GM13977 (cell line): ENCODE data around the gene HOXB9.

Experiments
- DNase-seq: peaks from one replicate; pipeline ENCODE4 v3.0.0; 2012; ENCODE audit warnings: low spot score
- in situ Hi-C: fragments of 300-500 bp; cut with MboI; formaldehyde crosslinking; loops from one replicate; pipeline ENCODE4 v1.12.0; 2022; ENCODE audit warnings: low sequenced_read_pairs, low pct_unique_long_range_greater_than_20kb, mixed read lengths, inconsistent platforms; ENCODE audit not compliant: unreplicated experiment
- TF ChIP-seq, protein P1 (sequence below): IDR thresholded peaks from 2 replicates; pipeline ENCODE4 v1.5.1; 2012; ENCODE audit warnings: mild to moderate bottlenecking, control low read depth; ENCODE audit not compliant: insufficient read depth; ENCODE audit errors: extremely low read depth, missing control alignments

Gene HOXB9

DNA sequence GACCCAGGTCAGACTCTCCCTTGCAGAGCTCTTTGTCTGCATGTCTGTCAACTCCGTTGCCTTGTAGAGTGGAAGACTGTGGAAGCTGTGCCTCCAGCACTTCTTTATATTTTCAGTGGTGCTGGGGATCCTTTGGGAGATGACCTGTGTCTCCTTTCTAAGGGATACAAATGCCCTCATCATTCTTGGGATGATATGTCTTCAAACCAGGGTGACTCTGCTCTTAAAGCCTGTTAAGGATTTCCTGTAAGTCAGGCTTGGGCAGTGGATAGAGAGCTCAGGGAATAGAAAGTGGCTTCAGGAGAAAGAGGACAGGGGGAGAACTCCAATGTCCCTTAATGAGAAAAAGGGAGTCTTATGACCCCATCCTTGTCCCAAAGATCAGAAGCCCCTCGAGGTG lies 37.6 kb downstream of the HOXB9 start:
- TF ChIP-seq, protein P1, sequence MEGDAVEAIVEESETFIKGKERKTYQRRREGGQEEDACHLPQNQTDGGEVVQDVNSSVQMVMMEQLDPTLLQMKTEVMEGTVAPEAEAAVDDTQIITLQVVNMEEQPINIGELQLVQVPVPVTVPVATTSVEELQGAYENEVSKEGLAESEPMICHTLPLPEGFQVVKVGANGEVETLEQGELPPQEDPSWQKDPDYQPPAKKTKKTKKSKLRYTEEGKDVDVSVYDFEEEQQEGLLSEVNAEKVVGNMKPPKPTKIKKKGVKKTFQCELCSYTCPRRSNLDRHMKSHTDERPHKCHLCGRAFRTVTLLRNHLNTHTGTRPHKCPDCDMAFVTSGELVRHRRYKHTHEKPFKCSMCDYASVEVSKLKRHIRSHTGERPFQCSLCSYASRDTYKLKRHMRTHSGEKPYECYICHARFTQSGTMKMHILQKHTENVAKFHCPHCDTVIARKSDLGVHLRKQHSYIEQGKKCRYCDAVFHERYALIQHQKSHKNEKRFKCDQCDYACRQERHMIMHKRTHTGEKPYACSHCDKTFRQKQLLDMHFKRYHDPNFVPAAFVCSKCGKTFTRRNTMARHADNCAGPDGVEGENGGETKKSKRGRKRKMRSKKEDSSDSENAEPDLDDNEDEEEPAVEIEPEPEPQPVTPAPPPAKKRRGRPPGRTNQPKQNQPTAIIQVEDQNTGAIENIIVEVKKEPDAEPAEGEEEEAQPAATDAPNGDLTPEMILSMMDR: no peak
- no peak for DNase-seq
- in situ Hi-C loops: no loop called here

DNA sequence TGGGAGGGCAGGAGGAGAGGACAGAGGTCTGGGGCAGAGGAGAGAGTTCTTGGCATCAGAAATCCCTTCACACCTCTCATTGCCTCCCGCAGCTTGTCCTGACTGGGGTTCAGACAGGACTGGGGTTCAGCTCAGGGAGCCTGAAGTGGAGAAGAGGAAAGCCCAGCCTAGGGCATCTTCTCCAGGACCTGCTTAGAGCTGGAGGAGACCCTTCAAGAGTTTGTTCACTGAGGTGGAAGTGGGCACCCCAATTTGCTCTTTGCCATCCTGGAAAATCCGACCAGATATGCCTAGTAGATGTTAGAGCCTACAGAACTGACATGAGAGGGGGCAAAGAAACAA lies 38.1 kb downstream of the HOXB9 start:
- in situ Hi-C loops: no loop called here
- TF ChIP-seq, protein P1: no peak
- no peak for DNase-seq

DNA sequence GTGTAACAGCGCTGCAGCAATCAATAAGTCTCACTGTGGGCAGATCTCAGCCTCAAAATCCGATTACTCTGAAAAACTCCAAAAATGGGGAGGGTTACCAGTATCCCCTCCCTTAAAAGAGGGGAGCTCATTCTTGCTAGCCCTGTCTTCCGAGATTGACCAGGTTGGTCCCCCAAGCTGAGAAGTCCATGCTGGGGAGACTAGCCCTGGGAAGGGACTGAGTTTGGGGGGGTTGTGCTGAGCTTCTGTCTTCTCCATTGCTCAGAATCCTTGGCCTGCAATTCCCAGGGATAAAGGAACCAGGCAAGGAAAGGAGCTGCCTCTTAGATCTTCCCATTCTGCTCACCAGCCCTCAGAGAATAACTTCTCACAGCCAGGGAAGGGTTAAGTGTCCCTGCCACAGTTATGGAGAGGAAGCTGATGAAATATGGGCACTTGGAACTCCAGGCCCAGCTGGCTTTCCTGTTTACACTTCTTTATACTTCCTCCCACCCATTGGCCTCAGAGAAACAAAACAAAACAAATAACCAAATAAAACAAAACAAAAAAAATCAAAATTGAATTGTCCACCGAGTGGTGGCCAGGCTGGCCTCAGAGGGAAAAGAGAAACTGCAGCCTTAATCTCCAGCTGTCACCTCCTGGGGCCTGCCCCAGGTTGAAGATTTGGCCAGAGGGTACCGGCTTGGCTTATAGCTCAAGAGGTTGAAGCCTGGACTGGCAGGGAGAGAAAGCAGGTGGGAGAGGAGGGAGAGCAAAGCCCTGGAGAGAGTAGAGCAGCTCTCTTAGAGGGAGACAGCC lies 38.7 kb downstream of the HOXB9 start:
- TF ChIP-seq, protein P1: no peak
- in situ Hi-C loops: no loop called here
- no peak for DNase-seq

DNA sequence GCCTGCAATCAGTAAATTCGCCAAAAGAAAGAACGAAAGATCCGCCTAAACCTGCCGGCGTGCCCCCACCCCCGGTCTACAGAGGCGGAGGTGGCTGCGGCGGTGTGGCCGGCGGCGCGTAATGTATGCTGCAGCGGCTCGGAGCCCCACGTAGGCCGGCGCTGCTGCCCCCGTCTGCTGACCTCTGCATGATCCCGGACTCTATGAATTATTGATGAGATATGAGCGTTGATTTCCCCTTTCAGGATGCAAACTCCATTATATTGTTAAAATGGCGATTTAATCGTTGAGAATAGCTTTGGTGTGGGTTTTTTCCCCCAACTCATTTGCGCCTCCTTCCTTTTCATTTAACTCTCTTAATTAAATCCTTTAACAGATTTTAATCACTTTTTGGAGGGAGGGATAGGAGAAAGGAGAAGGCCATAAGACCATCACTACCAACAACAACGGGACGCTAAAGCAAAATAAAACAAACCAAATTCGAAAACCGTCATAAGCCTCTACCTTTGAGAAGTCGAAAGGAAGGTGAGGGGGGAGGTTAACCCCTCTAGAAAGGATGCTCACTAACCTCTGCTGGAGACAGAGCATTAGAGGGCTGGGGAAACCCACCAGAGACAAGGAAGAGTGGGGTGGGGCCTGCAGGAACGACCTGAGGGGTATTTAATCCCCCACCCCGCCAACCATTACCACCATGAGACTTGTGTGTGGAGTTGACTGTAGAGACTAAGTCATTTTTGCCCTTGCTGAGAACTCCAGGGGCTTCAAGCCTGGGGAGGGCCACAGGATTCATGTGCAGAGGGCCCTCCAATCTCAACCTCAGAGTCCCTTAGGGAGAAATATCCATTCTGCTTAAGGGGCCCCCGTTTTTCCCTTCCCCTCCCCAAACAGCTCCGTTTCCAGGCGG lies 39.6 kb downstream of the HOXB9 start:
- DNase-seq: peak; percentile 70
- TF ChIP-seq, protein P1: no peak

DNA sequence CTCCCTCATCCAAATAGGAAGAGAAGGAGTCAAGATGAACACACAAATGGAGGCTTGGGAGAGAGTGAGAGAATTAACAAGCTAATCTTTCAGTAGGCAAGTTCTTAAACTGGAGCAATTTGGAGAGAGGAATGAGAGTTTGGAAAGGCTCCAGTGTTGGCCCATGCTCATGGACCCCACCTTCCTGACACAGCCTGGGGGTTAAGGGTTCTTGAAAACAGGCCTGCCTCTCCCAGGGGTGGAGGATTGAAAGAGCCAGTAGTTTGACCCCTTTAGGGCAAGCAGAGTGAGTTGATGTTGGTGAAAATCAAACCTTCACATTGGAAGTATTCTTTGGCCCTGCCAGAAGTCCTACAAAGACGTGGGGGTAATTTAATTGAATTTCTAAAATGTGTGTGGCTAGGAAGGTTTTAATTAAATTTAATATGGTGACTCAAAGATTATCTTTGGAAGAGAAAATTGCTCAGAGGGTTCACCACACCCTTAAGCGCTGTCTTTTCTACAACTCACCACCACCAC lies 41.9 kb downstream of the HOXB9 start:
- DNase-seq: no peak
- in situ Hi-C loops: no loop called here
- TF ChIP-seq, protein P1: no peak

More for the DNA sequence above, 39.6 kb downstream of the HOXB9 start:
- in situ Hi-C loops: no loop called here

DNA sequence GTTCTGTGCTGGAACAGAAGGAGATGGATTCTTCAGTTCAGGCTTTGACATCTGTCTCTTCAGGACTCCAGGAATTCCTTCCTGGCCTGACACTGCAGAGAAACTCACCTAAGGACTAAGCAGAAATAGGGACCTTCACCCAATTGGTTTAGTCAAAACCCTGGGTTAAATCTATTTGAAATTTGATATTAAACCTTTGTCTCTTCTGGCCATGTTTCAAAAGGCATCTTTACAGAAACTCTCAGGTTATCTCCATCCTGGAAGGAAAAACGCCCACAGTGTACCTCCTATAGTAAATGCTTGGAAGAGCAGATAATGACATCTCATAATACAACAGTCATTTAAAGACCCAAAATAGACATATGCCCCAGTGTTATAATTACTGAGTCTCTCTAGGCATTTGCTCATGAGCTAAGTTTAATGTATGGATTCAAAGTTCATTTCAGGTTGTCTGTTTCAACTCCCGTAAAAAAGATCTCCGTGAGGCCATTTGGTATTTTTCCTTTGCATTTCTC lies 42.4 kb downstream of the HOXB9 start:
- no peak for DNase-seq
- TF ChIP-seq, protein P1: no peak
- in situ Hi-C loops: no loop called here
